ENCODE data around the gene GALNT18. TPM values are rescaled to one million over a fixed set of nuclear protein-coding genes. Genes with fewer than 3 reads are reported as not detected.

GALNT18 gene
- total RNA-seq, 1 donor from 2014 or later, result 38.4 TPM

DNA sequence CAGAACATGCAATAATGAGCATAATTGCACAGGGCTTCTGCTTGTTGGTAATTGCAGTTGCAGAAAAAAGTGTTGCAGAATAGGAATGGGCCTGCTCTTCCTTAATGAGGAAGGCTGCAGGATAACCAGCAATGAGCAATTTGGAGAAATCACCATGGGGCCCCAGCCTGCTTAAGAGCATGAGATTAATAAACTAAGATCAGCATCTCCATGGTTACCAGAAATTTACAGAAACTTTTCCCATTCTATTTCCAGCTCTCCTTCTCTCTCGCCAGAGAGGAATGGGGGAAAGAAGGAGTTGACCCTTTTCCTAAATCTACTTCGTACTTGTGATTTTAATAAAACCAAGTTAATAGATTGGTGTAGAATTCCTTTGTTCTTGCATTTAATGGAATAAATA, 187.8 kb downstream of the GALNT18 start:
- no peak for DNase-seq (ENCODE audit: low spot score)
- Mint-ChIP-seq H3K4me1 (ENCODE audit: low read depth) (peaks cover 7% of the 10 kb centered on the region), H3K27ac (ENCODE audit: unreplicated experiment) (no peak overlapping the region), H3K4me3 (ENCODE audit: unreplicated experiment) (no peak overlapping the region), H3K9me3 (ENCODE audit: low read depth) (no peaks in the 10 kb centered on the region), H3K27me3 (ENCODE audit: low read depth) (peaks cover 3% of the 10 kb centered on the region), H3K36me3 (ENCODE audit: low read depth) (peaks cover 37% of the 10 kb centered on the region)
- TF ChIP-seq, protein P1, sequence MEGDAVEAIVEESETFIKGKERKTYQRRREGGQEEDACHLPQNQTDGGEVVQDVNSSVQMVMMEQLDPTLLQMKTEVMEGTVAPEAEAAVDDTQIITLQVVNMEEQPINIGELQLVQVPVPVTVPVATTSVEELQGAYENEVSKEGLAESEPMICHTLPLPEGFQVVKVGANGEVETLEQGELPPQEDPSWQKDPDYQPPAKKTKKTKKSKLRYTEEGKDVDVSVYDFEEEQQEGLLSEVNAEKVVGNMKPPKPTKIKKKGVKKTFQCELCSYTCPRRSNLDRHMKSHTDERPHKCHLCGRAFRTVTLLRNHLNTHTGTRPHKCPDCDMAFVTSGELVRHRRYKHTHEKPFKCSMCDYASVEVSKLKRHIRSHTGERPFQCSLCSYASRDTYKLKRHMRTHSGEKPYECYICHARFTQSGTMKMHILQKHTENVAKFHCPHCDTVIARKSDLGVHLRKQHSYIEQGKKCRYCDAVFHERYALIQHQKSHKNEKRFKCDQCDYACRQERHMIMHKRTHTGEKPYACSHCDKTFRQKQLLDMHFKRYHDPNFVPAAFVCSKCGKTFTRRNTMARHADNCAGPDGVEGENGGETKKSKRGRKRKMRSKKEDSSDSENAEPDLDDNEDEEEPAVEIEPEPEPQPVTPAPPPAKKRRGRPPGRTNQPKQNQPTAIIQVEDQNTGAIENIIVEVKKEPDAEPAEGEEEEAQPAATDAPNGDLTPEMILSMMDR (IDR thresholded peaks at IDR 0.05), result no peak

DNA sequence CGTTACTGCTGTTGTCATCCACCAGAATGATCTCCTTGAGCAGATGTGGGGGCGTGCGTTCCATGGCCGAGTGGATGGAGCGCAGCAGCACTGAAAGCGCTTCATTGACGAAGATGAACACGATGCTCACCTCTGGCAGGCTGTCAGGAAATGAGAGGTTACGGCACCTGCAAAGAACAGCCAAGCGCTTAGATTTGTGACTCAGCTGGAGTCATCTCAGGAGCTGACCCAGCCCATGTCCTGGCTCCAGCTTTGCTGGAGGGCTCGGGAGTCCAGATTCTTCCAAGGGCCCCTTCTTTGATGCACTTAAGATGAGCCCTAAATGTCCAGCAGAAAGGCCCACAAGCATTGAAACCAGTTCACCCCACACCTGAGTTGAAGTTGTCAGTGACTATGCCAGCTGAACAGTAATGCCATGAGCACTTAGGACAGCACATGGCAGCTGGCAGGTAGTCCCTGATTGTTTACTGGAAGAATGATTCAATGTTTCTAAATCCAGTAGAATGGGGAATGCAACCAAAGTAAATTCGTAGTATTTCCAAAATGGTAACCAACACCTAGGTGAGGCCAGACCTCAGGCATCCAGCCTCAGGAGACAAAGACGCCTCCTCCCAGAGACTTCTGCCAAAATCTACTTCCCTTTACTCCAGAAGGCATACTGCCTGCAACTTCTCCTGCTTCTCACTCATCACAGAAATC, 189.0 kb downstream of the GALNT18 start:
- peaks cover 9% of the 10 kb centered on the region for H3K4me1 Mint-ChIP-seq (ENCODE audit: low read depth)
- H3K4me3 Mint-ChIP-seq (ENCODE audit: unreplicated experiment), result no peak overlapping the region
- peaks cover 32% of the 10 kb centered on the region for H3K36me3 Mint-ChIP-seq (ENCODE audit: low read depth)
- no peaks in the 10 kb centered on the region for H3K9me3 Mint-ChIP-seq (ENCODE audit: low read depth)
- H3K27ac Mint-ChIP-seq (ENCODE audit: unreplicated experiment), result no peak overlapping the region
- TF ChIP-seq, protein P1 (IDR thresholded peaks at IDR 0.05), result no peak
- H3K27me3 Mint-ChIP-seq (ENCODE audit: low read depth), result peaks cover 3% of the 10 kb centered on the region
- no peak for DNase-seq (ENCODE audit: low spot score)

DNA sequence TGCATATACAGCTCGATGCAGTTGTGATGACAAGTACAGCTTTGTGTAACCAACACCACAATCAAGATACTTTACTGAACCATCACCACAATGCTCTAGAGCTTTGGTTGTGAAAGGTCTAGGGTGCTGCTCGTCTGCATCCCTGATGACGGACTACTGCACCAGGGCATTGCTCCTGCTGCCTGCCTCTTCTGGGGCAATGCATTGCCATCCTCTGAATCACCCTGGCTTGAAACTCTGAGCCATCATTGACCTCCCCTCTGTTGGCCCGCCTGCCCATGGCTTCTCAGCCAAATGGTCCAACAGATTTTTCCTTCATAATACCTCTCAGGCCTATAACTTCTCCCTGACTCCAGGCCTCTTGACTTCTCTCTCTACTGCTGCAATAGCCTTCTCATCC, 191.4 kb downstream of the GALNT18 start:
- no peaks in the 10 kb centered on the region for H3K9me3 Mint-ChIP-seq (ENCODE audit: low read depth)
- peaks cover 31% of the 10 kb centered on the region for H3K36me3 Mint-ChIP-seq (ENCODE audit: low read depth)
- no peak overlapping the region for H3K27ac Mint-ChIP-seq (ENCODE audit: unreplicated experiment)
- H3K27me3 Mint-ChIP-seq (ENCODE audit: low read depth), result peaks cover 3% of the 10 kb centered on the region
- peaks cover 29% of the 10 kb centered on the region for H3K4me1 Mint-ChIP-seq (ENCODE audit: low read depth)
- no peak for DNase-seq (ENCODE audit: low spot score)
- no peak overlapping the region for H3K4me3 Mint-ChIP-seq (ENCODE audit: unreplicated experiment)
- TF ChIP-seq, protein P1 (IDR thresholded peaks at IDR 0.05), result no peak

DNA sequence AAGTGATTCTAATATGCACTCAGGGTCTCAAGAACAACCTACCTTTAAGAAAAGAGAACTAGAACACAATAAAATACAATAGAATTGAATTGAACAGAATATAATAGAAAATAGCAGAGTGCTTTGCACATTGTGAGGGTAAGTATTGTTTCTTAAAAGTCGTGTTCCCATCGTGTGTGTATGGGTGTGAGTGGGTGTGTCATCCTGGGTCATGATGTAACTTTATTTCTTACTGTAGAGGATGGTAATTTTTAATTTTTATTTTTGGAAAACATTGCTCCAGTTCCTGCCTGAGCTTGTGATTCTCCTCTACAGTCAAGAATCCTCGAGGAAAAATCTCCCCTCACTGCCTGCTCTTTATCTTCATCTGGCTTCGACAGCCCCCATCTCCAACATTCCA, 193.1 kb downstream of the GALNT18 start:
- Mint-ChIP-seq H3K9me3 (ENCODE audit: low read depth) (no peaks in the 10 kb centered on the region), H3K27ac (ENCODE audit: unreplicated experiment) (no peak overlapping the region), H3K4me3 (ENCODE audit: unreplicated experiment) (no peak overlapping the region), H3K36me3 (ENCODE audit: low read depth) (peaks cover 37% of the 10 kb centered on the region), H3K27me3 (ENCODE audit: low read depth) (peaks cover 3% of the 10 kb centered on the region), H3K4me1 (ENCODE audit: low read depth) (peaks cover 31% of the 10 kb centered on the region)
- TF ChIP-seq, protein P1 (IDR thresholded peaks at IDR 0.05), result no peak
- no peak for DNase-seq (ENCODE audit: low spot score)

DNA sequence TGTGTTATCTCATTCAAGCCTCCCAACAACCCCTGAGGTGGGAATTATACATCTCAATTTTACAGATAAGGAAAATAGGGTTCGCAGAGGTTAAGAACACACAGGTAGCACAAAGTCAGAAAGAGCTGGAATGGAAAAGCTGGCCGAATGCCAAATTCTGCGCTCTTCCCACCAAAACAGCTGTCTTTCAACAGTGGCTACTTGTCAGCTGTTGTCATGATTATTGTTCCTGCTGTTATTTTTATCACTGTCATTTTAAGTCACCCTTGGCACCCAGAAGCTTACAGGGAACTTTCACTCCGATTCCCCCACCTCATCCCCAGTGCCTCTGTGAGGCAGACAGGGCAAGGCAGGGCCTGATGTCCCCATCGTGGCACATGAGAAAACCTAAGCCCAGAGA, 194.3 kb downstream of the GALNT18 start:
- Mint-ChIP-seq H3K9me3 (ENCODE audit: low read depth) (no peaks in the 10 kb centered on the region), H3K4me1 (ENCODE audit: low read depth) (peaks cover 33% of the 10 kb centered on the region), H3K4me3 (ENCODE audit: unreplicated experiment) (no peak overlapping the region), H3K27ac (ENCODE audit: unreplicated experiment) (no peak overlapping the region), H3K27me3 (ENCODE audit: low read depth) (peaks cover 3% of the 10 kb centered on the region), H3K36me3 (ENCODE audit: low read depth) (peaks cover 37% of the 10 kb centered on the region)
- TF ChIP-seq, protein P1 (IDR thresholded peaks at IDR 0.05), result no peak
- DNase-seq (ENCODE audit: low spot score), result no peak
